ENCODE measurements around the gene DNASE1L1.

The DNASE1L1 gene

DNA sequence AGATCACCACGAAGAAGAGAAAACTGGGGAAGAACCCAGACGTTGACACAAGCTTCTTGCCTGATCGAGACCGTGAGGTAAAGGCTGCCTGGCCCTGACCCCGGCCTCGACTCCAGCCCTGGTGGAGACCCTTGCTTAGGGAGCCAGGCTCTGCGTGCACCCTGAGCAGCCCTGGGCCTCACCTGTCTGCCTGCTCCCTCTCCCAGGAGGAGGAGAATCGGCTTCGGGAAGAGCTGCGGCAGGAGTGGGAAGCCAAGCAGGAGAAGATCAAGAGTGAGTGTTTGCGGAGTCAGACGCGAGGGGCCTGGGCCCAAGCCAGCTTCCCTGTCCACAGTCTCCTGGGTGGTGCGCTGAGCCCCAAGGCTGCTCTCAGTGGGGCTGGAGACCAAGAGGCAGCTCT lies 39.4 kb upstream of the DNASE1L1 start:
- DNase-seq (ENCODE audit: low read depth in 2 of 2) = no peak
- no peak overlapping the region for H3K4me3 ChIP-seq (replicated peaks in 1 of 2; ENCODE audit: low read depth in 2 of 2, low read length in 2 of 2)
- no peak for TF ChIP-seq CTCF (IDR thresholded peaks at IDR 0.05; ENCODE audit: low read depth, low read length)

DNA sequence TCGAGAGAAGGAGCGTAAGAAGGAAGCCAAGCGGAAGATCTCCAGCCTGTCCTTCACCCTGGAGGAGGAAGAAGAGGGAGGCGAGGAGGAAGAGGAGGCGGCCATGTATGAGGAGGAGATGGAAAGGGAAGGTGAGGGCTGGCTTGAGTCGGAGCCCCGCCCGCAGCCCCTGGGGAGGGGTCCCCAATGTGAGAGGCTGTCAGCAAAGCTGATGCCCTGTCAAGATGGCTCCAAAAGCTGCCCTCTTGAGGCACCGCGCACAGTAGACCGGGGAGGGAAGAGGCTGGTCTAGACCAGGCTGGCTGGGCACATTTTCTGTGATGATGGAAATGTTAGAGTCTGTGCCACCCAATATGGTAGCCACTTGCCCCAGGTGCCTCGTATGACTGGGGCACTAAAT lies 37.4 kb upstream of the DNASE1L1 start:
- DNase-seq (ENCODE audit: low read depth in 2 of 2) = no peak
- no peak for TF ChIP-seq CTCF (IDR thresholded peaks at IDR 0.05; ENCODE audit: low read depth, low read length)
- no peak overlapping the region for H3K4me3 ChIP-seq (replicated peaks in 1 of 2; ENCODE audit: low read depth in 2 of 2, low read length in 2 of 2)

DNA sequence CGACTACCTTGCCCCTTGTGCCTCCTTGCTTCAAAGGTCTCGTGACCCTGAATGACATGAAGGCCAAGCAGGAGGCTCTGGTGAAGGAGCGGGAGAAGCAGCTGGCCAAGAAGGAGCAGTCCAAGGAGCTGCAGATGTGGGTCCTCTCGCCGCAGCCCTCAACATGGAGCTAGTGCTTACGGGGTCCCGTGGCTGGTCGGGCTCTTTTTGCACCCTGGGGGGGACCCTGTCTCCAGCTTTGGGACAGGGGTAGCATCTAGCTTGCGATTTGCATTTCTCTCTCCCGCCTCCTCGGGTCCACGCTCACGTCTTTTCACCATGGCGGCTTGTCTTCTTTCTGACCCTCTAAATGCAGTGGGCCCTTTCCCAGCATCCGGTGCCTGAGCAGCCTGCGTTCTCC lies 36.7 kb upstream of the DNASE1L1 start:
- DNase-seq (ENCODE audit: low read depth in 2 of 2) = no peak
- no peak overlapping the region for H3K4me3 ChIP-seq (replicated peaks in 1 of 2; ENCODE audit: low read depth in 2 of 2, low read length in 2 of 2)
- no peak for TF ChIP-seq CTCF (IDR thresholded peaks at IDR 0.05; ENCODE audit: low read depth, low read length)

DNA sequence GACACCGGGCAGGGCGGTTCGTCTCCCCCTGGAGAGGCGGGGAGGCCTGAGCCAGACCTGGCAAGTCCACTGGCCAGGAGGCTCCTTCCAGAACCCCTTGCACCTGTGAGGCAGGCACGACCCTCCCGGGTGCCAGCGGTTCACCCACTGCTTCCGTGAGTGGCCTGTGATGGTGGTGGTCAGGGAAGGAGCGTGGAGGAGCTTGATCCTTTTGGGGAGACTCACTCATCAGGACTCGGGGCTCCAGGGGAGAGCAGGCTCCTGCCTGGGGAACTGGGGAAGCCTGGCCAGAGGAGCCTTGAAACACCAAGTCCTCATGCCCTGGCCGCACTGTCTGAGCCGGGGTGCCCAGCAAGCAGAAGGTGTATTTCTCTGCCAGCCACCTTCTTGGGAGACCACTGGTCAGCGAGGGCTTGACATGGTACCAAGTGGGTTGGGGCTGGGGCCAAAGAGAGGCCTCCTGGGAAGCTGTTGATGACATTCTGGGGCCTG lies 35.7 kb upstream of the DNASE1L1 start:
- no peak for TF ChIP-seq CTCF (IDR thresholded peaks at IDR 0.05; ENCODE audit: low read depth, low read length)
- H3K4me3 ChIP-seq (replicated peaks in 1 of 2; ENCODE audit: low read depth in 2 of 2, low read length in 2 of 2) = peak overlapping the region; percentile 67
- no peak for DNase-seq (ENCODE audit: low read depth in 2 of 2)

- H3K4me3 ChIP-seq (replicated peaks in 1 of 2; ENCODE audit: low read depth in 2 of 2, low read length in 2 of 2) = peak within 1 kb of the TSS; percentile 67
- no peak for TF ChIP-seq CTCF (IDR thresholded peaks at IDR 0.05; ENCODE audit: low read depth, low read length)
- peak; percentile 53 to 65 for DNase-seq (ENCODE audit: low read depth in 2 of 2)
Measured at GRCh38 chrX:154443992-154444754, 35.1 kb upstream of the DNASE1L1 start, which contains the start of gene FAM50A. Gene FAM50A, plus strand, starts transcription at chrX:154444141. Its CDS starts 95 bp downstream, at chrX:154444236.

DNA sequence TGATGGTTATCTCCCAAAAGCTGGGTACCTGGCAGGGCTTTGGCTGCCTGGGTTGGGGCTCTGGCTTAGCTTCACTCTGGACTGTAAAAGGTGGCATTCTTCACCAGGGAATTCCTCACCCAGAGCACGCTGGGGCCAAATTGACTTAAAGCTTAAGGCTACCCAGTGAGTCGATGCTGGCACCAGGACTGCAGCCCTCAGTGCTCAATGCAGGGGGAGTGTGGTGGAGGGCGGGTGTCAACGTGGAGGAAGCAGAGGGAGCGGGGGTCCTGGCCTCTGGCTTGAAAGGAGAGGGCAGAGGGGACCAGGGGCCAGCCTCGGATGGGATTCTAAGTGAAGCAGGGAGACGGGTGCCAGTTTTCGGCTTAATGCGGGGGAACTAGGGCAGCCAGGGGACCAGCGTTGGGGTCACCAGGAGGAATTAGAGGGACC lies 34.4 kb upstream of the DNASE1L1 start:
- no peak for TF ChIP-seq CTCF (IDR thresholded peaks at IDR 0.05; ENCODE audit: low read depth, low read length)
- DNase-seq (ENCODE audit: low read depth in 2 of 2) = no peak
- peak overlapping the region; percentile 26 to 33 for H3K4me3 ChIP-seq (replicated peaks in 1 of 2; ENCODE audit: low read depth in 2 of 2, low read length in 2 of 2)

Data from cardiac fibroblast (primary cell).